Effector memory CD8-positive, alpha-beta T cell (primary cell): Measurements from ENCODE around the gene FSD1.
A peak's percentile ranks its signal among the peaks of the same experiment; 100 is the strongest.

ENCODE experiments used
- ATAC-seq: fragments of 150-1000 bp; cut with Tn5 transposase; replicated peaks from 2 replicates; pipeline ENCODE4 v1.10.0; 2021; ENCODE audit warnings: mild to moderate bottlenecking, moderate library complexity
- DNase-seq, 3 experiments: peaks; one replicate each; pipeline ENCODE4 v3.0.0; 2021
- H3K27ac Mint-ChIP-seq, 2 donors: one replicate each; pipeline ENCODE4 v1.8.0; 2022; ENCODE audit warnings: mild to moderate bottlenecking in 2 of 2, mixed read lengths in 2 of 2, moderate library complexity in 2 of 2
- H3K27me3 Mint-ChIP-seq, 2 donors: one replicate each; pipeline ENCODE4 v1.8.0; 2022; ENCODE audit warnings: mixed read lengths in 2 of 2
- H3K36me3 Mint-ChIP-seq: one replicate; pipeline ENCODE4 v1.8.0; 2022; ENCODE audit warnings: mild to moderate bottlenecking, moderate library complexity, mixed read lengths; ENCODE audit not compliant: insufficient read depth
- H3K4me1 Mint-ChIP-seq, 2 donors: one replicate each; pipeline ENCODE4 v1.8.0; 2022; ENCODE audit warnings: low read depth in 2 of 2, mixed read lengths in 2 of 2
- H3K4me3 Mint-ChIP-seq, 2 donors: one replicate each; pipeline ENCODE4 v1.8.0; 2022; ENCODE audit warnings: mild to moderate bottlenecking in 2 of 2, mixed read lengths in 2 of 2, moderate library complexity in 2 of 2
- H3K9me3 Mint-ChIP-seq, 2 donors: one replicate each; pipeline ENCODE4 v1.8.0; 2022; ENCODE audit warnings: mixed read lengths in 2 of 2

Gene FSD1

GRCh38 chr19:4370418-4371041 lies 66.1 kb downstream of the FSD1 start:
- Mint-ChIP-seq H3K9me3 (no peaks in the 10 kb centered on the region), H3K4me3 (peak overlapping the region; percentile 86 to 93), H3K27me3 (no peaks in the 10 kb centered on the region), H3K4me1 (peaks cover 21 to 35% of the 10 kb centered on the region in 2 donors), H3K36me3 (peaks cover 41% of the 10 kb centered on the region), H3K27ac (peak overlapping the region; percentile 84 to 90)
- DNase-seq: no peak
- ATAC-seq: no peak

- ATAC-seq (no peak), DNase-seq (no peak)
- H3K9me3 Mint-ChIP-seq: no peaks in the 10 kb centered on the region
- H3K4me3 Mint-ChIP-seq: peak overlapping the region; percentile 86 to 93
- peaks cover 42% of the 10 kb centered on the region for H3K36me3 Mint-ChIP-seq
- peak overlapping the region; percentile 84 to 90 for H3K27ac Mint-ChIP-seq
- H3K27me3 Mint-ChIP-seq: no peaks in the 10 kb centered on the region
- peaks cover 27 to 37% of the 10 kb centered on the region in 2 donors for H3K4me1 Mint-ChIP-seq
Measured at GRCh38 chr19:4371247-4372164, 67.1 kb downstream of the FSD1 start.

GRCh38 chr19:4372165-4373012 lies 68.0 kb downstream of the FSD1 start:
- Mint-ChIP-seq H3K4me1 (peaks cover 35 to 44% of the 10 kb centered on the region in 2 donors), H3K4me3 (no peak overlapping the region), H3K36me3 (peaks cover 40% of the 10 kb centered on the region), H3K27me3 (no peaks in the 10 kb centered on the region), H3K9me3 (no peaks in the 10 kb centered on the region), H3K27ac (peak overlapping the region; percentile 31 to 74)
- no peak for DNase-seq
- ATAC-seq: no peak

GRCh38 chr19:4373013-4373367 lies 68.6 kb downstream of the FSD1 start:
- H3K4me1 Mint-ChIP-seq: peaks cover 35 to 42% of the 10 kb centered on the region in 2 donors
- no peak for ATAC-seq

More at GRCh38 chr19:4373013-4373367, 68.6 kb downstream of the FSD1 start:
- Mint-ChIP-seq H3K27me3 (no peaks in the 10 kb centered on the region), H3K36me3 (peaks cover 40% of the 10 kb centered on the region), H3K9me3 (no peaks in the 10 kb centered on the region), H3K27ac (peak overlapping the region in 1 of 2 donors; percentile 74), H3K4me3 (no peak overlapping the region)
- DNase-seq: no peak
